ENCODE results near the gene NEB. TPM values are rescaled to one million over a fixed set of nuclear protein-coding genes. Genes with fewer than 3 reads are reported as not detected.

The NEB gene
- 0.55 TPM for polyA plus RNA-seq (2013, experiment 1 of 2)
- polyA plus RNA-seq (2013, experiment 2 of 2) = 0.36 TPM

- Histone ChIP-seq H3K79me2 (ENCODE audit: control insufficient read depth, insufficient read depth, low read length) (no peaks in the 10 kb centered on the region), H3K4me2 (ENCODE audit: low read length) (no peak within 1 kb of the TSS), H3K4ac (ENCODE audit: low read depth, low read length) (no peak within 1 kb of the TSS), H3K23ac (ENCODE audit: low read length) (no peak within 1 kb of the TSS), H3K56ac (ENCODE audit: low read length) (no peak within 1 kb of the TSS), H2AK5ac (ENCODE audit: low read length) (no peak within 1 kb of the TSS), H3K4me1 (ENCODE audit: control insufficient read depth, low read depth, low read length) (peaks cover 4% of the 10 kb centered on the region), H3K79me1 (ENCODE audit: low read length) (no peaks in the 10 kb centered on the region), H2BK5ac (ENCODE audit: low read length) (no peak within 1 kb of the TSS), H3K9ac (ENCODE audit: low read length) (no peak within 1 kb of the TSS), H2BK120ac (ENCODE audit: low read depth, low read length) (no peak within 1 kb of the TSS), H4K8ac (ENCODE audit: low read depth, low read length) (no peak within 1 kb of the TSS), H4K5ac (ENCODE audit: low read length) (no peak within 1 kb of the TSS), H3K27ac (ENCODE audit: low read depth, low read length) (no peak within 1 kb of the TSS), H3K36me3 (ENCODE audit: control insufficient read depth, insufficient read depth, low read length) (no peaks in the 10 kb centered on the region), H2BK15ac (replicated peaks; ENCODE audit: low read depth) (no peak within 1 kb of the TSS), H3K4me3 (ENCODE audit: low read length) (no peak within 1 kb of the TSS), H3K27me3 (ENCODE audit: insufficient read depth, low read length, poor library complexity) (no peaks in the 10 kb centered on the region), H3K18ac (ENCODE audit: low read length) (no peak within 1 kb of the TSS)
- no peak for DNase-seq
- WGBS (ENCODE audit: extremely low coverage, insufficient coverage, low lambda C conversion rate) = no CpG with 5 or more reads among the region's 11 CpGs
Measured at GRCh38 chr2:151733771-151734672, at the start of gene NEB. Gene NEB, minus strand, starts transcription at chr2:151734476. Its CDS starts 1,320 bp downstream, at chr2:151733156.

- Histone ChIP-seq H2AK5ac (ENCODE audit: low read length) (no peak overlapping the region), H3K79me2 (ENCODE audit: control insufficient read depth, insufficient read depth, low read length) (no peaks in the 10 kb centered on the region), H2BK120ac (ENCODE audit: low read depth, low read length) (no peak overlapping the region), H3K56ac (ENCODE audit: low read length) (no peak overlapping the region), H3K36me3 (ENCODE audit: control insufficient read depth, insufficient read depth, low read length) (no peaks in the 10 kb centered on the region), H3K23ac (ENCODE audit: low read length) (no peak overlapping the region), H4K8ac (ENCODE audit: low read depth, low read length) (no peak overlapping the region), H2BK5ac (ENCODE audit: low read length) (no peak overlapping the region), H3K4me2 (ENCODE audit: low read length) (no peak overlapping the region), H3K27ac (ENCODE audit: low read depth, low read length) (no peak overlapping the region), H3K4me1 (ENCODE audit: control insufficient read depth, low read depth, low read length) (no peaks in the 10 kb centered on the region), H3K79me1 (ENCODE audit: low read length) (no peaks in the 10 kb centered on the region), H3K27me3 (ENCODE audit: insufficient read depth, low read length, poor library complexity) (no peaks in the 10 kb centered on the region), H3K18ac (ENCODE audit: low read length) (no peak overlapping the region), H3K4ac (ENCODE audit: low read depth, low read length) (no peak overlapping the region), H2BK15ac (replicated peaks; ENCODE audit: low read depth) (no peak overlapping the region), H3K4me3 (ENCODE audit: low read length) (no peak overlapping the region), H3K9ac (ENCODE audit: low read length) (no peak overlapping the region), H4K5ac (ENCODE audit: low read length) (no peak overlapping the region)
- DNase-seq = no peak
- WGBS (ENCODE audit: extremely low coverage, insufficient coverage, low lambda C conversion rate) = no CpG with 5 or more reads among the region's 2 CpGs
Measured at GRCh38 chr2:151783133-151783520, 48.9 kb upstream of the NEB start.

DNA sequence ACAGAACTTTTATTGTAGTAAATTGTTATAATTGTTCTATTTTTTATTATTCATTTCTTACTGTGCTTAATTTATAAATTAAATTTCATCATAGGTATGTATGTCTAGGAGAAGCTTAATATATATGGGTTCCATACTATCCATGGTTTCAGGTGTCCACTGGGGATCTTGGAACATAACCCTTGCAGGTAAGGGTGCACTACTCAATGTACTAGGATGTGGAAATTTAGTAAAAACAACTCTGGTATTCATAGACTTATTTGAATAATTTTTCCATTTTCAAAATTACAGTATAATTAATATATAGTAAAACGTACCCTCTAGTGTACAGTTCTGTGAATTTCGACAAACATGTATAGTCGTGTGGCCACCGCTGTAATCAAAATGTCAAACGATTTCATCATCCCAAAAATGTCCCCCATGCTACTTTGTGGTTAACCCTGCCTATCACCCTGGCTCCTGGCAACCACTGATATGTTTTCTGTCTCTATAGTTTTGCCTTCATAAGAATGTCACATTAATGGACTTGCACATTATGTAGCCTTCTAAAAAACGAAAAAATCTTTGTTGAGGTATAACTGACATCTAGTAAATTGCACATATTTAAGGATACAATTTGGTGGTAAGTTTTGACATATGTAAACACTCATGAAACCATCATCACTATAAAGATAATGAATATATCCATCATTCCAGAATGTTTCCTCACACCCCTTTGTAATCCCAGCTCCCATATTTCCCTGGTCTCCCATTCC, 48.3 kb upstream of the NEB start:
- Histone ChIP-seq H3K23ac (ENCODE audit: low read length) (no peak overlapping the region), H4K5ac (ENCODE audit: low read length) (no peak overlapping the region), H4K8ac (ENCODE audit: low read depth, low read length) (no peak overlapping the region), H3K9ac (ENCODE audit: low read length) (no peak overlapping the region), H2BK120ac (ENCODE audit: low read depth, low read length) (no peak overlapping the region), H3K18ac (ENCODE audit: low read length) (no peak overlapping the region), H3K4me2 (ENCODE audit: low read length) (no peak overlapping the region), H3K79me2 (ENCODE audit: control insufficient read depth, insufficient read depth, low read length) (no peaks in the 10 kb centered on the region), H3K4me3 (ENCODE audit: low read length) (no peak overlapping the region), H3K4ac (ENCODE audit: low read depth, low read length) (no peak overlapping the region), H2BK5ac (ENCODE audit: low read length) (no peak overlapping the region), H3K27ac (ENCODE audit: low read depth, low read length) (no peak overlapping the region), H3K4me1 (ENCODE audit: control insufficient read depth, low read depth, low read length) (no peaks in the 10 kb centered on the region), H3K56ac (ENCODE audit: low read length) (no peak overlapping the region), H3K36me3 (ENCODE audit: control insufficient read depth, insufficient read depth, low read length) (no peaks in the 10 kb centered on the region), H2BK15ac (replicated peaks; ENCODE audit: low read depth) (no peak overlapping the region), H3K27me3 (ENCODE audit: insufficient read depth, low read length, poor library complexity) (no peaks in the 10 kb centered on the region), H3K79me1 (ENCODE audit: low read length) (no peaks in the 10 kb centered on the region), H2AK5ac (ENCODE audit: low read length) (no peak overlapping the region)
- no CpG with 5 or more reads among the region's 6 CpGs for WGBS (ENCODE audit: extremely low coverage, insufficient coverage, low lambda C conversion rate)
- no peak for DNase-seq

GRCh38 chr2:151781642-151782041, 47.4 kb upstream of the NEB start:
- Histone ChIP-seq H4K8ac (ENCODE audit: low read depth, low read length) (no peak overlapping the region), H3K56ac (ENCODE audit: low read length) (no peak overlapping the region), H3K79me1 (ENCODE audit: low read length) (no peaks in the 10 kb centered on the region), H3K9ac (ENCODE audit: low read length) (no peak overlapping the region), H2BK120ac (ENCODE audit: low read depth, low read length) (no peak overlapping the region), H3K27ac (ENCODE audit: low read depth, low read length) (no peak overlapping the region), H3K79me2 (ENCODE audit: control insufficient read depth, insufficient read depth, low read length) (no peaks in the 10 kb centered on the region), H2AK5ac (ENCODE audit: low read length) (no peak overlapping the region), H4K5ac (ENCODE audit: low read length) (no peak overlapping the region), H2BK5ac (ENCODE audit: low read length) (no peak overlapping the region), H3K4me2 (ENCODE audit: low read length) (no peak overlapping the region), H3K27me3 (ENCODE audit: insufficient read depth, low read length, poor library complexity) (no peaks in the 10 kb centered on the region), H3K4me1 (ENCODE audit: control insufficient read depth, low read depth, low read length) (no peaks in the 10 kb centered on the region), H2BK15ac (replicated peaks; ENCODE audit: low read depth) (no peak overlapping the region), H3K4ac (ENCODE audit: low read depth, low read length) (no peak overlapping the region), H3K18ac (ENCODE audit: low read length) (no peak overlapping the region), H3K23ac (ENCODE audit: low read length) (no peak overlapping the region), H3K36me3 (ENCODE audit: control insufficient read depth, insufficient read depth, low read length) (no peaks in the 10 kb centered on the region), H3K4me3 (ENCODE audit: low read length) (no peak overlapping the region)
- no peak for DNase-seq
- no CpG with 5 or more reads among the region's 4 CpGs for WGBS (ENCODE audit: extremely low coverage, insufficient coverage, low lambda C conversion rate)

DNA sequence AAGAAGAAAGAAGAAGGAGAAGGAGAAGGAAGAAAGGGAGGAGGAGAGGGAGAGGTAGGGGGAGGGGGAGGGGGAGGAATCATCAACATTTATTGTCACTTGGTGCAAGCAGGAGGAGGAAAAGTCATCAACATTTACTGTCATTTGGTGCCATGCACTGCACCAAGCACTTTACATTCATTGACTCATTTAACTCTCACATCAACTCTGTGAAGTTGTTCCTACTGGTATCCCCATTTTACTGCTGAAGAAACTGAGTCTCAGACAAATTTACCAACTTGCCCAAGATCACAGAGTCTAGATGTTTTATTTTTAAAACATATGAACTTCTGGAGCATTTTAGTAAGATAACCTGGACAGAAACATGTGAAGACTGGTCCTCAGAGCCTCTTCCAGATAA, 46.7 kb upstream of the NEB start:
- Histone ChIP-seq H4K8ac (ENCODE audit: low read depth, low read length) (no peak overlapping the region), H2BK5ac (ENCODE audit: low read length) (no peak overlapping the region), H3K79me1 (ENCODE audit: low read length) (no peaks in the 10 kb centered on the region), H3K4me2 (ENCODE audit: low read length) (no peak overlapping the region), H2BK120ac (ENCODE audit: low read depth, low read length) (no peak overlapping the region), H3K18ac (ENCODE audit: low read length) (no peak overlapping the region), H3K4me1 (ENCODE audit: control insufficient read depth, low read depth, low read length) (no peaks in the 10 kb centered on the region), H2BK15ac (replicated peaks; ENCODE audit: low read depth) (no peak overlapping the region), H3K79me2 (ENCODE audit: control insufficient read depth, insufficient read depth, low read length) (no peaks in the 10 kb centered on the region), H3K4me3 (ENCODE audit: low read length) (no peak overlapping the region), H3K36me3 (ENCODE audit: control insufficient read depth, insufficient read depth, low read length) (no peaks in the 10 kb centered on the region), H4K5ac (ENCODE audit: low read length) (no peak overlapping the region), H3K23ac (ENCODE audit: low read length) (no peak overlapping the region), H3K27ac (ENCODE audit: low read depth, low read length) (no peak overlapping the region), H3K9ac (ENCODE audit: low read length) (no peak overlapping the region), H3K27me3 (ENCODE audit: insufficient read depth, low read length, poor library complexity) (no peaks in the 10 kb centered on the region), H3K56ac (ENCODE audit: low read length) (no peak overlapping the region), H2AK5ac (ENCODE audit: low read length) (no peak overlapping the region), H3K4ac (ENCODE audit: low read depth, low read length) (no peak overlapping the region)
- DNase-seq = no peak

Data from mesendoderm (in vitro differentiated cells).